Measurements from ENCODE around the gene CYSRT1. TPM values are rescaled to one million over a fixed set of nuclear protein-coding genes. Genes with fewer than 3 reads are reported as not detected.
"Not testable (repeated sequence)": the region's sequence is repeated elsewhere in the genome, so short reads cannot be mapped to it uniquely, and the experiment has no call there.

Gene CYSRT1
- total RNA-seq, 1 donor from 2014 or later, result 0.59 TPM

GRCh38 chr9:137236238-137236935, 11.4 kb downstream of the CYSRT1 start:
- H3K4me1 ChIP-seq, result peaks cover 37% of the 10 kb centered on the region
- TF ChIP-seq, protein P1, sequence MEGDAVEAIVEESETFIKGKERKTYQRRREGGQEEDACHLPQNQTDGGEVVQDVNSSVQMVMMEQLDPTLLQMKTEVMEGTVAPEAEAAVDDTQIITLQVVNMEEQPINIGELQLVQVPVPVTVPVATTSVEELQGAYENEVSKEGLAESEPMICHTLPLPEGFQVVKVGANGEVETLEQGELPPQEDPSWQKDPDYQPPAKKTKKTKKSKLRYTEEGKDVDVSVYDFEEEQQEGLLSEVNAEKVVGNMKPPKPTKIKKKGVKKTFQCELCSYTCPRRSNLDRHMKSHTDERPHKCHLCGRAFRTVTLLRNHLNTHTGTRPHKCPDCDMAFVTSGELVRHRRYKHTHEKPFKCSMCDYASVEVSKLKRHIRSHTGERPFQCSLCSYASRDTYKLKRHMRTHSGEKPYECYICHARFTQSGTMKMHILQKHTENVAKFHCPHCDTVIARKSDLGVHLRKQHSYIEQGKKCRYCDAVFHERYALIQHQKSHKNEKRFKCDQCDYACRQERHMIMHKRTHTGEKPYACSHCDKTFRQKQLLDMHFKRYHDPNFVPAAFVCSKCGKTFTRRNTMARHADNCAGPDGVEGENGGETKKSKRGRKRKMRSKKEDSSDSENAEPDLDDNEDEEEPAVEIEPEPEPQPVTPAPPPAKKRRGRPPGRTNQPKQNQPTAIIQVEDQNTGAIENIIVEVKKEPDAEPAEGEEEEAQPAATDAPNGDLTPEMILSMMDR (IDR thresholded peaks at IDR 0.05), result peak; percentile 96
- intact Hi-C loops (cut with DNase I), result no loop called here
- peaks cover 32% of the 10 kb centered on the region for H3K27me3 ChIP-seq (ENCODE audit: low read depth)
- H3K27ac ChIP-seq, result no peak overlapping the region
- ATAC-seq (peak; percentile 60 to 68), DNase-seq (peak; percentile 93)
- H3K4me3 ChIP-seq, result peak overlapping the region; percentile 17
- no peaks in the 10 kb centered on the region for H3K9me3 ChIP-seq
- H3K36me3 ChIP-seq, result no peaks in the 10 kb centered on the region

DNA sequence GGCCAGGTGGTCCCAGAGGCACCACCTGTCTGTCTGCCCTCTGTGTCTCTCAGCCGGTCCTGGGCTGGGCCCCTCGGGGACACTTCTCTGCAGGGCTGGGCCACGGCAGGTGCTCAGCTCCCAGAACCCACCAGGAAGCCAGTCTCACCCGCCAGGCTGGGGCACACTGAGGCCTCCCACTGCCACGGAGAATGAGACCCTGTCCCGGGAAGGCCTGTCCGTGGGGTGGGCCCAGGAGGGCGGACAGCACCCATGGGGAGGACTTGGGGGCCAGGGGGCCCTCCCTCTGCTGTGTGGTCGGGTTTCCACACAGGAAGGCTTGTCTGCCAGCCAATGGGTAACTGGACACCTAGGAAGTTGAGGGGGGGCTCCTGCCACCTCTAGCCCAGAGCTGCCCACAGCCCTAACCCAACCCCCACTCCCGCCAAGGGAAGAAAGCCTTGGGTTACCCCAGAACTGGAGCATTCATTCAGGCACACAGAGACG, 12.0 kb downstream of the CYSRT1 start:
- no peaks in the 10 kb centered on the region for H3K9me3 ChIP-seq
- no peak overlapping the region for H3K27ac ChIP-seq
- TF ChIP-seq, protein P1 (IDR thresholded peaks at IDR 0.05), result no peak
- no peak overlapping the region for H3K4me3 ChIP-seq
- H3K36me3 ChIP-seq, result peaks cover 3% of the 10 kb centered on the region
- intact Hi-C loops (cut with DNase I), result no loop called here
- peaks cover 39% of the 10 kb centered on the region for H3K4me1 ChIP-seq
- ATAC-seq, result no peak
- DNase-seq, result no peak
- H3K27me3 ChIP-seq (ENCODE audit: low read depth), result peaks cover 26% of the 10 kb centered on the region

DNA sequence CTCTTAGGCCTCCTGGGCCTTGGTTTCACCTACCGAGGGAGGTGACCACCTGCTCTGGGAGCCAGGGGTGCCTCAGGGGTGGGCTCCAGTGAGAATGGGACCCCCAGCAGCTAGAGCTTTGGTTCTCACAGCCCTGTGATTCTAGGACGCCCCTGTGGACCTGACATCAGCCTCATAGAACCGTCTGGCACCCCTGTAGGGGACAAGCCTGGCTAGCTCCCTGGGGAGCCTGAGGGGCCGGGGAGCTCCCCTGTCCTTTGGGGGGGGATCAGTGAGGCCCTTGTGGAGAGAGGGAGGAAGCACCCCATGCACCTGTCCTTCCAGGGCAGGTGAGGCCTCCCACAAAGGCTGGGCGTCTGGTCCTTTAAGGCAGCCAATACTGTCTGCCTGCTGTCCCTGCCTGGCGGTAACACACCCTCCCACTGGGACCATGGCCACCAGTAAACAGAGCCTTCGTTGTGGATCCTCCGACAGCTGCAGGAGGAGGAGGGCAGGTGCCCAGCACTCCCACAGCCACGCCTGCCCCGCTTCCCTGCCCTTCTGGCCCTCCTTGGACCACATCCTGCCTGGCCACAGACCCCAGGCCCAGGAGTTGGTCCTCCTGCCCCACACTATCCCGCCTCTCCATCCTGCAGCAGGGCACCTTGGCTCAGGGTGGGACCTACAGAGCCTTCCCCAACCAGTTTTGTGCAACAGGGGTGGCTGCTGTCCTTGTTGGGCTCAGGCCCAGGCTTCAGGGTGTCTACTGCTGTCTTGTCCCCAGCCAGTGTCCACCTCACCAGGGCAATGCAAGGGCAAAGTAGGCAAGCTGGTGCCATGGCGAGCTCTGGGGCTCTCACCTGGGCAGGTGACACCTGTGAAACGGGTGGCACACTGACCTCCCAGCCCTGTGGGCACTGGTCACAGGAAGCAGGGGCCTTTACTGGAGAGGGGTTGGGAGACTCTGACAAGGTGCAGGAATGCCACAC, 13.1 kb downstream of the CYSRT1 start:
- peaks cover 50% of the 10 kb centered on the region for H3K4me1 ChIP-seq
- H3K9me3 ChIP-seq, result no peaks in the 10 kb centered on the region
- H3K4me3 ChIP-seq, result no peak overlapping the region
- ATAC-seq (no peak), DNase-seq (no peak)
- peaks cover 14% of the 10 kb centered on the region for H3K36me3 ChIP-seq
- peak overlapping the region; percentile 24 for H3K27ac ChIP-seq
- peaks cover 15% of the 10 kb centered on the region for H3K27me3 ChIP-seq (ENCODE audit: low read depth)
- TF ChIP-seq, protein P1 (IDR thresholded peaks at IDR 0.05), result no peak
- intact Hi-C loops (cut with DNase I), result no loop called here

GRCh38 chr9:137239541-137240200, 14.7 kb downstream of the CYSRT1 start:
- H3K9me3 ChIP-seq; intact Hi-C loops (cut with DNase I); H3K27me3 ChIP-seq (ENCODE audit: low read depth); ATAC-seq; DNase-seq: not testable (repeated sequence)
- peak overlapping the region; percentile 98 for H3K27ac ChIP-seq
- H3K4me1 ChIP-seq, result peaks cover 59% of the 10 kb centered on the region
- peak overlapping the region; percentile 93 for H3K4me3 ChIP-seq
- H3K36me3 ChIP-seq, result peaks cover 23% of the 10 kb centered on the region

GRCh38 chr9:137240318-137240840, 15.4 kb downstream of the CYSRT1 start:
- peaks cover 59% of the 10 kb centered on the region for H3K4me1 ChIP-seq
- peak overlapping the region; percentile 98 for H3K27ac ChIP-seq
- peak overlapping the region; percentile 93 for H3K4me3 ChIP-seq
- DNase-seq, result peak; percentile 90
- no peaks in the 10 kb centered on the region for H3K9me3 ChIP-seq
- peak; percentile 74 to 76 for ATAC-seq
- intact Hi-C loops (cut with DNase I), result no loop called here
- no peaks in the 10 kb centered on the region for H3K27me3 ChIP-seq (ENCODE audit: low read depth)
- TF ChIP-seq, protein P1 (IDR thresholded peaks at IDR 0.05), result peak; percentile 7
- peaks cover 23% of the 10 kb centered on the region for H3K36me3 ChIP-seq

Data from lower lobe of right lung (tissue), 2 donors.